BE2C (cell line): ENCODE measurements around the gene ENAH. TPM values are rescaled to one million over a fixed set of nuclear protein-coding genes. Genes with fewer than 3 reads are reported as not detected.
"Not testable (repeated sequence)": the region's sequence is repeated elsewhere in the genome, so short reads cannot be mapped to it uniquely, and the experiment has no call there.

Experiments used
- DNase-seq: peaks from one replicate; pipeline ENCODE4 v3.0.0-alpha.2; 2020
- H3K27me3 ChIP-seq: fragments of 250-450 bp; sonication (Bioruptor Pico); 2 replicates; pipeline ENCODE4 v1.5.1; 2020; ENCODE audit warnings: mild to moderate bottlenecking
- H3K36me3 ChIP-seq: fragments of 250-450 bp; sonication (Bioruptor Pico); 2 replicates; pipeline ENCODE4 v1.5.1; 2020; ENCODE audit warnings: mild to moderate bottlenecking
- H3K4me1 ChIP-seq: fragments of 250-450 bp; sonication (Bioruptor Pico); 2 replicates; pipeline ENCODE4 v1.5.1; 2020
- H3K4me3 ChIP-seq: 2 replicates; pipeline ENCODE4 v1.5.1; 2011; ENCODE audit warnings: low read depth, low read length
- H3K9me3 ChIP-seq: fragments of 250-450 bp; sonication (Bioruptor Pico); 2 replicates; pipeline ENCODE4 v1.5.1; 2020
- CTCF ChIP-seq: IDR thresholded peaks from 2 replicates; pipeline ENCODE4 v1.5.1; 2012; ENCODE audit warnings: mild to moderate bottlenecking, low read depth, low read length
- polyA plus RNA-seq: library from polyadenylated mRNA; unstranded; fragments of >200 nt; gene quantifications from one replicate; pipeline ENCODE4 v1.2.1, GENCODE V29; 2012; ENCODE audit warnings: low read depth, missing spikeins; ENCODE audit not compliant: insufficient read length, insufficient read depth

The ENAH gene
- 42.1 TPM for polyA plus RNA-seq

GRCh38 chr1:225652729-225653462, at the start of gene ENAH:
ENAH (minus strand) TSS chr1:225653123; CDS start chr1:225652690, 433 bp downstream.
- Histone ChIP-seq H3K9me3 (no peaks in the 10 kb centered on the region), H3K4me1 (peaks cover 14% of the 10 kb centered on the region), H3K36me3 (peaks cover 4% of the 10 kb centered on the region; the same call in 1 of the 2 replicates), H3K27me3 (no peaks in the 10 kb centered on the region), H3K4me3 (peak within 1 kb of the TSS; percentile 100)
- peak; percentile 88 for DNase-seq
- TF ChIP-seq CTCF: no peak

GRCh38 chr1:225700889-225701465, 48.1 kb upstream of the ENAH start:
- no peak overlapping the region for H3K4me3 ChIP-seq
- no peaks in the 10 kb centered on the region for H3K27me3 ChIP-seq
- DNase-seq: no peak

GRCh38 chr1:225700164-225700821, 47.4 kb upstream of the ENAH start:
- Histone ChIP-seq H3K4me3 (no peak overlapping the region), H3K27me3 (no peaks in the 10 kb centered on the region), H3K4me1 (peaks cover 21% of the 10 kb centered on the region), H3K36me3 (no peaks in the 10 kb centered on the region), H3K9me3 (no peaks in the 10 kb centered on the region; the same call in 1 of the 2 replicates)
- DNase-seq: no peak
- no peak for TF ChIP-seq CTCF

More at GRCh38 chr1:225700889-225701465, 48.1 kb upstream of the ENAH start:
- Histone ChIP-seq H3K4me1 (peaks cover 14% of the 10 kb centered on the region), H3K36me3 (no peaks in the 10 kb centered on the region), H3K9me3 (no peaks in the 10 kb centered on the region; the same call in 1 of the 2 replicates)
- TF ChIP-seq CTCF: no peak

- Histone ChIP-seq H3K4me3 (no peak overlapping the region), H3K9me3 (no peaks in the 10 kb centered on the region; the same call in 1 of the 2 replicates), H3K27me3 (no peaks in the 10 kb centered on the region), H3K4me1 (peaks cover 29% of the 10 kb centered on the region), H3K36me3 (no peaks in the 10 kb centered on the region)
- no peak for DNase-seq
- no peak for TF ChIP-seq CTCF
Observed at GRCh38 chr1:225699336-225699735, 46.4 kb upstream of the ENAH start.

- not testable (repeated sequence) for DNase-seq, H3K9me3 ChIP-seq, H3K4me3 ChIP-seq, H3K27me3 ChIP-seq, H3K36me3 ChIP-seq
- H3K4me1 ChIP-seq: peaks cover 37% of the 10 kb centered on the region
Observed at GRCh38 chr1:225698194-225698593, 45.3 kb upstream of the ENAH start.

GRCh38 chr1:225697428-225697827, 44.5 kb upstream of the ENAH start:
- no peak for DNase-seq
- no peaks in the 10 kb centered on the region for H3K36me3 ChIP-seq
- H3K4me1 ChIP-seq: peaks cover 39% of the 10 kb centered on the region
- TF ChIP-seq CTCF: no peak
- H3K9me3 ChIP-seq: no peaks in the 10 kb centered on the region; the same call in 1 of the 2 replicates
- no peak overlapping the region for H3K4me3 ChIP-seq
- H3K27me3 ChIP-seq: no peaks in the 10 kb centered on the region
